Spleen (tissue), 3 donors: ENCODE data around the gene RAB4A.

ENCODE experiments used
- POLR2A ChIP-seq, 3 donors: fragments of 450-650 bp; IDR thresholded peaks; one replicate each; pipeline ENCODE4 v1.5.1; 2017; ENCODE audit warnings: antibody characterized with exemption in 3 of 3, mild to moderate bottlenecking in 1 of 3
- POLR2AphosphoS5 ChIP-seq, 3 donors: sonication (generic); formaldehyde crosslinking; IDR thresholded peaks; one replicate each; pipeline ENCODE4 v1.5.1; 2017; ENCODE audit warnings: antibody characterized with exemption in 3 of 3

- TF ChIP-seq POLR2AphosphoS5 (IDR thresholded peaks at IDR 0.05) = no peak
- TF ChIP-seq POLR2A (IDR thresholded peaks at IDR 0.05) = no peak
These were observed 17.6 kb downstream of the RAB4A start for GRCh38 chr1:229288516-229288915.
